ENCODE measurements around the gene SLC51B. TPM values are rescaled to one million over a fixed set of nuclear protein-coding genes. Genes with fewer than 3 reads are reported as not detected.

The SLC51B gene
- total RNA-seq, 1 donor, result not detected

DNA sequence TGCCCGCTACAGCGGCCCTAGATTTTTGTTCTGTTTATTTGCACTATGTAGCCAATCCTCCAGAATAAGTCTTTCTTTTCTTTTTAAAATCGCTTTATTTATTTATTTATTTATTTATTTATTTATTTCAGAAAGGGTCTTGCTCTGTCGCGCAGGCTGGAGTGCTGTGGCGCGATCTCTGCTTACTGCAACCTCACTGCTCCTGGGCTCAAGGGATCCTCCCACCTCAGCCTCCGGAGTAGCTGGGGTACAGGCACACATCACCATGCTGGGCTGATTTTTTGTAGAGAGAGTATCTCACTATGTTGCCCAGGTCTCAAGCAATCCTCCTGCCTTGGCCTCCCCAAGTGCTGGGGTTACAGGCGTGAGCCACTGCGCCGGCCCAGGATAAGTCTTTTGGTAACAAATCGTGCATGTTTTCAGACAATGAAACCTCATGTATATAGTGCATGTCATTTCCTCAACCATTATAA is 15.4 kb upstream of the SLC51B start:
- TF ChIP-seq CTCF (IDR thresholded peaks at IDR 0.05; ENCODE audit: insufficient read depth, low read depth, low read length), result no peak
- DNase-seq (ENCODE audit: low read depth), result no peak
- peak overlapping the region; percentile 86 for H3K4me3 ChIP-seq (ENCODE audit: low read depth, low read length)

DNA sequence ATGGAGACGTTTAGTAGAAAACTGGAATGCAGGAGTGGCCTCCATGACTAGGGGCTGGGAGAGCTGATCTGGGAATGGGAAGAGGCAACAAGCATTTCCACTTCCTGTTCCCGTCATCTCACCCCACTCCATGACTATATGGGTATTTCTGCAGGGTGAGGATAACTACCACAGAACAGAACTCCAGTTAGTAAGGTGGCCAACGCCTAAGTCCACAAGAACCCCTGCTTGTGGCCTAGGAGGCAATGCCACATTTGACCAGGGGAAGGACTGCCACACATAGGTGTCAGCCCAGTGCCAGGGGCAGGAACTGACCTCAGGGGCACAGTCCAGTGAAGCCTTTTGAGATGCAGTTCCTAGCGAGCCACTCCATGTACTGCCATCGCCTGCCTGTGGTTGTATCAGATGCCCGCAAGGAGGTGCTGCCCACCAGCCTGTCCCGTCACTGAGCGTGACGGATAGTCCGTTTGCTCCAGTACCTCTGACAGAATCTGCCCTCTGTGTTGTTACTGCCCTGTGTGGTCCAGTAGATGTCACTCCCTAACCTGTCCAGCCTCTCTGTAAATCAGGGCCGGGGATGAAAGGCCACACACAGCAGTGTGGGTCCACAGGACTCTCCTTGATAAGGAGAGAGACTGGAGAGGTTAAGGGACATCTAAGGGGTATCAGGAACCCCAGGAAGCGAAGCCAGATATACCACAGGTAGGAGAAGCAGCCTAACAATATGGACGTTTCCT is 12.2 kb upstream of the SLC51B start:
- DNase-seq (ENCODE audit: low read depth), result peak; percentile 58
- peak; percentile 78 for TF ChIP-seq CTCF (IDR thresholded peaks at IDR 0.05; ENCODE audit: insufficient read depth, low read depth, low read length)
- no peak overlapping the region for H3K4me3 ChIP-seq (ENCODE audit: low read depth, low read length)

- DNase-seq (ENCODE audit: low read depth), result peak; percentile 65
- H3K4me3 ChIP-seq (ENCODE audit: low read depth, low read length), result no peak overlapping the region
- TF ChIP-seq CTCF (IDR thresholded peaks at IDR 0.05; ENCODE audit: insufficient read depth, low read depth, low read length), result peak; percentile 71
Measured at GRCh38 chr15:65033659-65034269, 11.4 kb upstream of the SLC51B start.

DNA sequence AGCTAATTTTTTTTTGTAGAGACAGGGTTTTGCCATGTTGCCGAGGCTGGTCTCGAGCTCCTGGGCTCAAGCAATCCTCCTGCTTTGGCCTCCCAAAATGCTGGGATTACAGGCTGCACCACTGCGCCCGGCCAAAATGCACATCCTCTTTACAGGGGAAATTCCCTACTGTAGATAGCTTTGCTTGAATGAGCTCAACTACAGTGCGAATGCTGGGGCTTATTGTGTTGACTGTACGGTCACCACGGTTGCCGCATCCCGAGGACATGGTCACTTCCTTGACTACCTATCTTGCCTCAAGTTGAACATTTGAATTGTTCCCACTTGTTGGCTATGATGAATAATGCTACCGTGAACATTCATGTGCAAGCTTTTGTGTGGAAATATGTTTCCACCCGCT is 10.5 kb upstream of the SLC51B start:
- no peak overlapping the region for H3K4me3 ChIP-seq (ENCODE audit: low read depth, low read length)
- DNase-seq (ENCODE audit: low read depth), result no peak
- TF ChIP-seq CTCF (IDR thresholded peaks at IDR 0.05; ENCODE audit: insufficient read depth, low read depth, low read length), result no peak

DNA sequence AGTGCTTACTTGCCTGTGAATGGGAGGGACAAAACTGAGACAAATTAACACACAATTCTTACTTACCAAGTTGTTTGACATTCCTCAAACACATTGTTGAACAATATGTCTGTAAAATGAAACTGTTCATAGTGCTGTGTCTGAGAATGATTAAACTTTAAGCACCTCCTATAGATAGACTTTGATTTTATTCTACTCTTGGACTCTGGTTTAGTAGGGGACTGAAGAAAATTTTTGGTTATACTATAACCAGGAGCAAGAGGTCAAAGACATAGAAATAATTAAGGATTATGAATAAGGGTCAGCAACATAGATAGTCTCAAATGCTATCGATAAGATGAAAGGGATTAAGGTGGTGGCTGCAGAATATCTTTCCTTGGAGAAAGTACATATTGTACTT is 7.9 kb upstream of the SLC51B start:
- H3K4me3 ChIP-seq (ENCODE audit: low read depth, low read length), result no peak overlapping the region
- DNase-seq (ENCODE audit: low read depth), result no peak
- TF ChIP-seq CTCF (IDR thresholded peaks at IDR 0.05; ENCODE audit: insufficient read depth, low read depth, low read length), result no peak

DNA sequence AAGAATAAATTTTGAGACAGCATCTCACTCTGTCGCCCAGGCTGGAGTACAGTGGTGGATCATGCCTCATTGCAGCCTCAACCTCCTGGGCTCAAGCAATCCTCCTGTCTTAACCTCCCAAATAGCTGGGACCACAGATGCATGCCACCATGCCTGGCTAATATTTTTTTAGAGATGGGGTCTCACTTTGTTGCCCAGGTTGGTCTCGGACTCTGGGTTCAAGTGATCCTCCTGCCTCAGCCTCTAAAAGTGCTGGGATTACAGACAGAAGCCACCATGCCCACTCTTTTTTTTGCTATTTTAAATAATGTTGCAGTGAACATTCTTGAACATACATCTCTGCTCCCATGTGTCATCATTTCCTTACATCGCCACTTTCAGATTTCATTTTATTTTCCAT is 6.8 kb upstream of the SLC51B start:
- TF ChIP-seq CTCF (IDR thresholded peaks at IDR 0.05; ENCODE audit: insufficient read depth, low read depth, low read length), result no peak
- no peak for DNase-seq (ENCODE audit: low read depth)
- H3K4me3 ChIP-seq (ENCODE audit: low read depth, low read length), result no peak overlapping the region

Measured in fibroblast of villous mesenchyme (primary cell).